HG03039 (cell line): ENCODE measurements around the gene CNOT6.
"Not testable (repeated sequence)": the region's sequence is repeated elsewhere in the genome, so short reads cannot be mapped to it uniquely, and the experiment has no call there.

Experiments used
- ATAC-seq: cut with Tn5 transposase; IDR thresholded peaks from one replicate; pipeline ENCODE4 v1.9.1; 2021; ENCODE audit warnings: mild to moderate bottlenecking, moderate library complexity; ENCODE audit not compliant: unreplicated experiment

The CNOT6 gene

DNA sequence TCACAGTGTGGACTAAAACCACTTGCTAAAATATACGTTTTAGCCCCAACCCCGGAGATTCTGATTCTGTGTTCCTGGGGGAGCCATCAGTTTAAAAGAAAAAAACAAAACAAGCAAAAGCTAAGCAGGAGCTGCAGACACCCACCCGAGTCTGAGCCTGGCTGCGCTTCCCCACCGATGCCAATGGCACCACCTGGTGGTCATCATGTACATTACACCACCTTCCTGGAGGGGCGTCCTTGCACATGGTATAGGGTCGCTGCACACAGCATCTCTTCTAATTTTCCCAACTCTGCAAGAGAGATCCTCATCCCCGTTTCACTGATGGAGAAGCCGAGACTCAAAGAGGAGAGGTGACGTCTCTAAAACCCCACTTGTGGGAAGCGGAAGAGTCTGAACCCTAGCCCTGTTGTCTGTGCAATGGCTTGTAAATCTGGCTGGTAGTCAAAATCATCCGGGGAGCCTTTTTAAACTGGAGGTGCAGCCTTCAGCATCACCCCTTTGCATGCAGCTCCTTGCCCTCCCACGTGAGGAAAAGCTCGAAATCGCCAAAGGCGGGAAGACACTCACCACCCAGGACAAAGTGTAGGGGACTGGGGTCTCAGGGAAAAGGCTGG is 23.1 kb upstream of the CNOT6 start:
- ATAC-seq, result no peak

DNA sequence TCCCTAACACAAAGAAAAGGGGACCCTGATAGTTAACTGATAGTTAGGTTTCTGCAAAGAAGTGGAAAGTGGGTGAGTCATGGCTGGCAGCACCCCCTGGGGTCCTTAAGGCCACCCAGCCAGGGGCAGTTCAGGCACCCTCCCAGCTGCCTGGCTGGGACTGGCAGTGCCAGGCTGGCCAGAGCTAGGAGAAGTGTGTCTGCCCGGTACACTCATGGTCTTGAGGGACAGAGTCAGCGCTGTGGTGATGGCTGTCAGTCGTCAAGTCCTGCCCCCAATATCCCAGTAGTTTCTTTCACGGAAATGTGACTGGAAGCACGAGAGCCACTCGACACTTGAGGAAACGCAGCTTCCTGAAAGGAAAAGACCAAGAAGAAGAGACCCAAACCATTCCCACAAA is 22.3 kb upstream of the CNOT6 start:
- ATAC-seq, result no peak

GRCh38 chr5:180472269-180472668 is 21.9 kb upstream of the CNOT6 start:
- ATAC-seq, result no peak

DNA sequence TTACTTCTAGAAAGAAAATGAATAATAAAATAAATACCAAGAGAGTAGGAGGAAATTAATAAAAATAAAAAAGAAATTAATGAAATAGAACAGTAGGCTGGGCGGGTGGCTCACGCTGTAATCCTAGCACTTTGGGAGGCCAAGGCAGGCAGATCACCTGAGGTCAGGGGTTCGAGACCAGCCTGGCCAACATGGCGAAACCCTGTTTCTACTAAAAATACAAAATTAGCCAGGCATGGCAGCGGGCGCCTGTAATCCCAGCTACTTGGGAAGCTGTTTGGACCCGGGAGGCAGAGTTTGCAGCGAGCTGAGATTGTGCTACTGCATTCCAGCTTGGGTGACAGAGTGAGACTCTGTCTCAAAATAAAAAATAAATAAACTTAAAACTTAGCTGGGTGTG is 20.8 kb upstream of the CNOT6 start:
- ATAC-seq, result not testable (repeated sequence)

- ATAC-seq, result no peak
Observed at GRCh38 chr5:180474569-180474968, 19.6 kb upstream of the CNOT6 start.

GRCh38 chr5:180475969-180476524 is 18.1 kb upstream of the CNOT6 start:
- not testable (repeated sequence) for ATAC-seq

DNA sequence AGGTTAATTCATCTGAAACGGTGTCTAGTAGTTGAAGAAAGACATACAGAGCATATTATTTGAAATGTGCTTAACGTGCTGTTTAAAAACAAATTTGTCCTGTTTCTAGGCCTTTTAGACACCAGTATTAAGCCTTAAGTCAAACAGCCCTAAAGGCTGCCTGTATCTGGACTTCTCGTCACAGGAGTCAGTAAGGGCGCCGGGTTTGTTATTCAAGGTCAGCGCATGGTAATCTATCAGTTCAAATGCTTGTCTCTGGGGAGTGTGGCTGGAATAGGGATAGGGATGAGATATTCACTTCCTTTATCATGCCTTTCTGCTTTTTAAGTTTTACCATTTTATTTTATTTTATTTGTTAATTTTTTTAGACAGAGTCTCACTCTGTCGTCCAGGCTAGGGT is 9.4 kb upstream of the CNOT6 start:
- no peak for ATAC-seq

- no peak for ATAC-seq
Observed at GRCh38 chr5:180486636-180487149, 7.5 kb upstream of the CNOT6 start.

- ATAC-seq, result no peak
Observed at GRCh38 chr5:180487556-180487955, 6.6 kb upstream of the CNOT6 start.

GRCh38 chr5:180491496-180491895 is 2.7 kb upstream of the CNOT6 start:
- no peak for ATAC-seq

DNA sequence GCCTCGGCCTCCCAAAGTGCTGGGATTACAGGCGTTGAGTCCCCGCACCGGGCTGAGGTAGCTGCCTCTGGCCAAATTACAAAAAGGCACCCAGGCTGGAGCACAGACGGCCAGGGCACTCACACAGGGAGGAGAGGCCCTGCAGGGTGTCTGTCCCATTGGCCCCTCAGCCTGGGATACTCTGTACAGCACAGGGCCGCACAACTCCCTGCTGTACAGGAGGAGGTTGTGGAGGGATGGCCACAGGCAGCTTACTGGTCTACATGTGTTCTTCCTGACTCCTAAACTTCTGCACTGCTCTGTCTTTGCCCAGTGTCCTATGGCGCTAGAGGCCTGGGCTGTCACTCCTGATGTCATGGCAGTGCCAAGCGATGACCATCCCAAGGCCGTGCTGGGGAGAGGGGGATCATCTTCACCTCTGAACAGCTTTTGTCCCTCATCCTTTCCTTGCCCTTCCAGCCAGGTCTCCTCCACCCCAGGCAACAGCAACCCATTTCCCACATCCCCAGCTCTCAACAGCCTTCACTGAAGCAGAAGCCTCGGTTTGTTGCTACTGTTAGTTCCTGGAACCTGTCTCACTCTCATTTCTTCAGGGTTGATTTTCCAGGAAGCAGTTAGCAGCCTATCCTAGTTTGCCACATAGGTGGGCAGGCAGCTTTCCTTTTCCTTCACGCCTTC is 1.8 kb upstream of the CNOT6 start:
- ATAC-seq, result no peak

- peak; percentile 34 for ATAC-seq
Observed at GRCh38 chr5:180494510-180495181, 467 bp downstream of the CNOT6 start.

DNA sequence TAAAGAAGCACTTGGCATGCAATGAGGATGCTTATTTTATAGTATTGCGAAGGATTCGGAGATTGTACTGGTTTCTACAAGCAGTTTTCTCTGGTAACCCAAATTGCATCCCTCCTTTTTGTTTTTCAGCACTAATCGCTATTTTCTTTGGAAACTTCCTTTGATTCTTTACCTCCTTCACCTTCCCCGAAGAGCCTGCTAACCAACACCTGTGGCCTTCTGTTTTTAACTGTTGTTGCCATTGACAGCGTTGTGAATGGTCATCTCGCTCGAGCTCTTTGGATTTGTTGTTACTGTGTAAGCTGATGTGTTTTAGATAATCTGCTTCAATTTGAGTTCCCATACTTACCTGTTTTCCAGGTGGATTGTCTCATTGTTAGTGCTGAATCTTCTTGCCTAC is 1.1 kb downstream of the CNOT6 start:
- no peak for ATAC-seq

- no peak for ATAC-seq
Observed at GRCh38 chr5:180495991-180496741, 2.0 kb downstream of the CNOT6 start.

- ATAC-seq, result not testable (repeated sequence)
Observed at GRCh38 chr5:180496806-180497205, 2.6 kb downstream of the CNOT6 start.

DNA sequence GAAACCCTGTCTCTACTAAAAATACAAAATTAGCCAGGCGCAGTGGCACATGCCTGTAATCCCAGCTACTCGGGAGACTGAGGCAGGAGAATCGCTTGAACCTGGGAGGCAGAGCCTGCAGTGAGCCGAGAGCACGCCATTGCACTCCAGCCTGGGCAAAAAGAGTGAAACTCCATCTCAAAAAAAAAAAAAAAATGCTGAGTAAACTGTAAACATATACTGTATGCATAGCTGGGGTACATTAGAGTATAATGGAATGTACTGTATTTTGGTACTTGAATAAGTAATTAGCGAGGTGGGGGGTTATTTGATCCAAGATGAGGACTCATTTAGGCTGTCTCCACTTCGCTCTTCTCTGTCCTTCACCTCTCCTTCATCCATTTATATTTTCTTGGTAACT is 3.7 kb downstream of the CNOT6 start:
- not testable (repeated sequence) for ATAC-seq

DNA sequence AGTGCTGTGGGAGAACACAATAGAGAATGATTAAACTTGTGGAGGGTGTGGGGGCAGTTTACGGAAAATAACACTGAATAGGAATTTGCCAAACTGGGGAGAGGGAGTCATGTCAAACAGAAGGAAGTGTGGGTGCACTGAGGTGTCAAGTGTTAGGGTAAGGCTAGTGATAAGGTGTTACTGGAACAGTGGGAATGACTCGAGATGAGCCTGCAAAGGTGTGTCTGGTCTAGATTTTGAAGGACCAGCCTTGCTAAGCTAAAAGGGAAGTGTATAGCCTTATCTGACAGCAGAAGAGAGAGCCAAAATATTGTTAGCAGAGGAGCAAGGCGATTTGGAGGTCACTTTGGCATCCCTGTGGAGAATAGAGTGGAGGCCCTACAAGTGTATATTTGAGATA is 4.2 kb downstream of the CNOT6 start:
- ATAC-seq, result no peak

DNA sequence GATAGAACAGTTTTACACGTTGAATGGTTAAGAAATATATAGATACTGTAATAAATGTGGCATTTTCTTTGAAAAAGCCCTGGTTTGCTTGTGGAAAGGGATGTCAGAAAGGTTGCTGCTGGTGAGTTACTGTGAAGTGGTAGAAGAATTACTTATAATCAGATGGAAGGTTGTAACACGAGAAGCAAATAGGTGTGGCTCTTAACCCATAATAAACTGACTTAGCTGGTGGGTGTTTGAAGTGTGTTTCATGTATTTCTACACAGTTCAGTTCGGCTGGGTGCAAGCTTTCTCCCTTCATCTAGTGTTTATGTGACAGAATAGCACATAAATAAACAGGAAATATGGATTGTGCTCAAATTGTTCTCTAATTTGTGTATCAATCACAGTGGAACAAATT is 5.5 kb downstream of the CNOT6 start:
- ATAC-seq, result no peak

- ATAC-seq, result not testable (repeated sequence)
Observed at GRCh38 chr5:180500300-180500699, 6.1 kb downstream of the CNOT6 start.

DNA sequence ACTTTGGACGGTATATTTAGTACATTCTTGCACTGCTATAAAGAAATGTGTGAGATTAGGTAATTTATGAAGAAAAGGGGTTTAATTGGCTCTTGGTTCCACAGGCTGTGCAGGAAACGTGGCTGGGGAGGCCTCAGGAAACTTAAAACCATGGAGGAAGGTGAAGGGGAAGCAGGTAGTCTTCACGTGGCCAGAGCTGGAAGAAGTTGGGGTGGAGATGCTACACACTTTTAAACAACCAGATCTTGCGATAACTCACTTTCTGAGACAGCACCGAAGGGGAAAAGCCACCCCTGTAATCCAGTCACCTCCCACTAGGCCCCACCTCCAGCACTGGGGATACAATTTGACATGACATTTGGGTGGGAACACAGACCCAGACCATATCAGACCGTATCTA is 13.5 kb downstream of the CNOT6 start:
- ATAC-seq, result no peak

- ATAC-seq, result no peak
Observed at GRCh38 chr5:180515294-180515693, 21.1 kb downstream of the CNOT6 start.
